CD4-positive, alpha-beta T cell (primary cell): Measurements from ENCODE around the gene HIVEP3. TPM values are rescaled to one million over a fixed set of nuclear protein-coding genes. Genes with fewer than 3 reads are reported as not detected.
A peak's percentile ranks its signal among the peaks of the same experiment; 100 is the strongest.

Source experiments
- ATAC-seq: fragments of 200-7000 bp; cut with Tn5 transposase; one replicate; pipeline ENCODE4 v1.10.0; 2022; ENCODE audit warnings: mild to moderate bottlenecking; ENCODE audit not compliant: poor library complexity
- CTCF ChIA-PET: fragments of 350-600 bp; sonication (Branson Sonifier 250); formaldehyde crosslinking; loops from one replicate; lab custom pipeline; 2021; ENCODE audit warnings: antibody characterized with exemption, inconsistent platforms; lab: Charles Lee
- POLR2A ChIA-PET: fragments of 350-600 bp; sonication (Branson Sonifier 250); formaldehyde crosslinking; loops from one replicate; lab custom pipeline; 2021; ENCODE audit warnings: antibody characterized with exemption, inconsistent platforms; lab: Charles Lee
- DNase-seq, 14 experiments: peaks; one replicate each; pipeline ENCODE4 v3.0.0-alpha.2; 2013 to 2020; ENCODE audit warnings: mixed read lengths in 2 of 14
- H3K27ac ChIP-seq, 2 donors: one replicate each; pipeline versions ENCODE4 v1.5.1 to v1.7.0; 2013; ENCODE audit warnings: low read length in 2 of 2, low read depth in 1 of 2, mild to moderate bottlenecking in 1 of 2
- H3K27me3 ChIP-seq, 2 experiments: 1 replicate in 1 of 2; 2 replicates in 1 of 2; pipeline versions ENCODE4 v1.6.1 to v1.7.0; 2013; ENCODE audit warnings: low read length in 2 of 2, control low read depth in 1 of 2, mild to moderate bottlenecking in 1 of 2, moderate library complexity in 1 of 2; ENCODE audit not compliant: insufficient read depth in 2 of 2, control insufficient read depth in 1 of 2
- H3K36me3 ChIP-seq: one replicate; pipeline ENCODE4 v1.6.1; 2013; ENCODE audit warnings: low read length, control low read depth; ENCODE audit not compliant: insufficient read depth
- H3K4me1 ChIP-seq: one replicate; pipeline ENCODE4 v1.6.1; 2013; ENCODE audit warnings: low read length, control low read depth; ENCODE audit not compliant: insufficient read depth
- H3K4me3 ChIP-seq: one replicate; pipeline ENCODE4 v1.5.1; 2013; ENCODE audit warnings: mild to moderate bottlenecking, low read length, moderate library complexity
- H3K9me3 ChIP-seq, 2 experiments: 1 replicate in 1 of 2; 2 replicates in 1 of 2; pipeline versions ENCODE4 v1.6.1 to v1.7.0; 2013; ENCODE audit warnings: low read length in 2 of 2, mild to moderate bottlenecking in 2 of 2, control low read depth in 1 of 2, moderate library complexity in 1 of 2; ENCODE audit not compliant: control insufficient read depth in 1 of 2, insufficient read depth in 1 of 2
- H3K27ac Mint-ChIP-seq: one replicate; pipeline ENCODE4 v1.8.0; 2020; ENCODE audit warnings: mixed read lengths
- H3K27me3 Mint-ChIP-seq: one replicate; pipeline ENCODE4 v1.8.0; 2021; ENCODE audit warnings: mixed read lengths
- H3K36me3 Mint-ChIP-seq: one replicate; pipeline ENCODE4 v1.8.0; 2021; ENCODE audit warnings: low read depth, mixed read lengths
- H3K4me1 Mint-ChIP-seq: one replicate; pipeline ENCODE4 v1.8.0; 2021; ENCODE audit warnings: low read depth, mixed read lengths
- H3K4me3 Mint-ChIP-seq: one replicate; pipeline ENCODE4 v1.8.0; 2020; ENCODE audit warnings: mild to moderate bottlenecking, mixed read lengths
- H3K9me3 Mint-ChIP-seq: one replicate; pipeline ENCODE4 v1.8.0; 2020; ENCODE audit warnings: mixed read lengths
- intact Hi-C, 2 experiments: fragments of 100-400 bp; cut with DNase I in 1 of 2; cut with micrococcal nuclease in 1 of 2; formaldehyde crosslinking; loops; one replicate each; pipeline versions ENCODE4 v1.15.1 to v1.9.0; 2023 to 2025; cut with DNase I, micrococcal nuclease
- total RNA-seq, 174 experiments: library from RNA in 2 of 174; stranded (reverse) in 2 of 174; gene quantifications; one replicate each; pipeline ENCODE4 v1.2.3 and lab custom pipeline; 2021 to 2026
- TF ChIP-seq, protein P1 (sequence below): fragments of 200-600 bp; IDR thresholded peaks from one replicate; pipeline ENCODE4 v1.8.0; 2022; ENCODE audit warnings: antibody characterized with exemption, mild to moderate bottlenecking

Gene HIVEP3
- total RNA-seq, 2 experiments from 2014 or later, result 5.1 to 5.4 TPM

DNA sequence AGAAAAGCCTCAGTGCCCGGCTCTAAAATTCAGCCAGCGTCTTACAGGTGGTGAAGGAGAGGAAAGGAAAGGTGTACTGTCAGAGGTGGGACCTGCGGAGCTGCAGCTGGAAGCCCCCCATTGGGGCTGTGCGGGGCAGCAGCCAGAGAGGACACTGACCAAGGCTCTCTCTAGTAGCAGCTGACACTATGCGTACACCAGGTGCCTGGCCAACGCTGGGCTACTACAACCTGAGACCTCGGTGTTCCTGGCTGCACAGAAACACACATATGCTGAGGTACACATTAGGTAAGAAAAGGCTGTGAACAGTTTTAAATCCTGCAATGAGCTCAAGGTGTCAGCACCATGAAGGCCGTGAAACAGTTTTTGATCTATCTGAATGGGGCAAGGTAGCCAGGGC, 378.7 kb downstream of the HIVEP3 start:
- H3K27me3 ChIP-seq, result no peaks in the 10 kb centered on the region
- H3K9me3 Mint-ChIP-seq, result no peaks in the 10 kb centered on the region
- peak in 1 of 14 experiments; percentile 11 for DNase-seq
- no peak overlapping the region for H3K27ac Mint-ChIP-seq
- peaks cover 6% of the 10 kb centered on the region for H3K36me3 ChIP-seq
- intact Hi-C loops, result no loop called here
- POLR2A ChIA-PET, result no interaction called here
- H3K4me3 Mint-ChIP-seq, result no peak overlapping the region
- H3K9me3 ChIP-seq, result peaks cover 0 to 6% of the 10 kb centered on the region in 2 experiments
- H3K4me1 ChIP-seq, result peaks cover 9% of the 10 kb centered on the region
- CTCF ChIA-PET, result no interaction called here
- no peak overlapping the region for H3K4me3 ChIP-seq
- TF ChIP-seq, protein P1, sequence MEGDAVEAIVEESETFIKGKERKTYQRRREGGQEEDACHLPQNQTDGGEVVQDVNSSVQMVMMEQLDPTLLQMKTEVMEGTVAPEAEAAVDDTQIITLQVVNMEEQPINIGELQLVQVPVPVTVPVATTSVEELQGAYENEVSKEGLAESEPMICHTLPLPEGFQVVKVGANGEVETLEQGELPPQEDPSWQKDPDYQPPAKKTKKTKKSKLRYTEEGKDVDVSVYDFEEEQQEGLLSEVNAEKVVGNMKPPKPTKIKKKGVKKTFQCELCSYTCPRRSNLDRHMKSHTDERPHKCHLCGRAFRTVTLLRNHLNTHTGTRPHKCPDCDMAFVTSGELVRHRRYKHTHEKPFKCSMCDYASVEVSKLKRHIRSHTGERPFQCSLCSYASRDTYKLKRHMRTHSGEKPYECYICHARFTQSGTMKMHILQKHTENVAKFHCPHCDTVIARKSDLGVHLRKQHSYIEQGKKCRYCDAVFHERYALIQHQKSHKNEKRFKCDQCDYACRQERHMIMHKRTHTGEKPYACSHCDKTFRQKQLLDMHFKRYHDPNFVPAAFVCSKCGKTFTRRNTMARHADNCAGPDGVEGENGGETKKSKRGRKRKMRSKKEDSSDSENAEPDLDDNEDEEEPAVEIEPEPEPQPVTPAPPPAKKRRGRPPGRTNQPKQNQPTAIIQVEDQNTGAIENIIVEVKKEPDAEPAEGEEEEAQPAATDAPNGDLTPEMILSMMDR, result no peak
- peaks cover 14% of the 10 kb centered on the region for H3K4me1 Mint-ChIP-seq
- no peak overlapping the region for H3K27ac ChIP-seq
- no peaks in the 10 kb centered on the region for H3K27me3 Mint-ChIP-seq
- no peaks in the 10 kb centered on the region for H3K36me3 Mint-ChIP-seq
- no peak for ATAC-seq

DNA sequence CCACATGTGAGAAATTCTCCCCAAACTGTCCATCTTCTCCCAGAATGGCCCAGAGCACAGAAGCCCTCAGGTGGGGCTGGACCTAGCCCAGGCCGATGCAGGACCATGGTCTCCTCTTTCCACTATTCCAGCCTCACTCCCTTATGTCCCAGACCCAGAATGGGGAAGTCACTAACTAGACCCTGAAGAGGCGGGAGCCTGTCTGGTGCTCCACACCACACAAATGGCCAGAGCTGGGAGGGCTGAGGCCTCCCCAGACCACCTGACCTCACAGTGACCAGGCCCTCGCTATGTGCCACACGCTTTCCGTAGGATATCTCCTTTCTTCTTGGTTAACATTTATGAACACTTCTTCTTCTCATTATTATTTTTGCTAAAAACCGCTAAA, 379.3 kb downstream of the HIVEP3 start:
- CTCF ChIA-PET, result no interaction called here
- Mint-ChIP-seq H3K36me3 (no peaks in the 10 kb centered on the region), H3K4me3 (no peak overlapping the region), H3K27ac (no peak overlapping the region), H3K27me3 (no peaks in the 10 kb centered on the region), H3K9me3 (no peaks in the 10 kb centered on the region), H3K4me1 (peaks cover 14% of the 10 kb centered on the region)
- peaks cover 9% of the 10 kb centered on the region for H3K4me1 ChIP-seq
- H3K27me3 ChIP-seq, result no peaks in the 10 kb centered on the region
- intact Hi-C loops, result no loop called here
- H3K27ac ChIP-seq, result no peak overlapping the region
- TF ChIP-seq, protein P1, result no peak
- ATAC-seq, result no peak
- H3K4me3 ChIP-seq, result no peak overlapping the region
- peak in 1 of 14 experiments; percentile 8 for DNase-seq
- peaks cover 0 to under 1% of the 10 kb centered on the region in 2 experiments for H3K9me3 ChIP-seq
- peaks cover 8% of the 10 kb centered on the region for H3K36me3 ChIP-seq
- POLR2A ChIA-PET, result no interaction called here

DNA sequence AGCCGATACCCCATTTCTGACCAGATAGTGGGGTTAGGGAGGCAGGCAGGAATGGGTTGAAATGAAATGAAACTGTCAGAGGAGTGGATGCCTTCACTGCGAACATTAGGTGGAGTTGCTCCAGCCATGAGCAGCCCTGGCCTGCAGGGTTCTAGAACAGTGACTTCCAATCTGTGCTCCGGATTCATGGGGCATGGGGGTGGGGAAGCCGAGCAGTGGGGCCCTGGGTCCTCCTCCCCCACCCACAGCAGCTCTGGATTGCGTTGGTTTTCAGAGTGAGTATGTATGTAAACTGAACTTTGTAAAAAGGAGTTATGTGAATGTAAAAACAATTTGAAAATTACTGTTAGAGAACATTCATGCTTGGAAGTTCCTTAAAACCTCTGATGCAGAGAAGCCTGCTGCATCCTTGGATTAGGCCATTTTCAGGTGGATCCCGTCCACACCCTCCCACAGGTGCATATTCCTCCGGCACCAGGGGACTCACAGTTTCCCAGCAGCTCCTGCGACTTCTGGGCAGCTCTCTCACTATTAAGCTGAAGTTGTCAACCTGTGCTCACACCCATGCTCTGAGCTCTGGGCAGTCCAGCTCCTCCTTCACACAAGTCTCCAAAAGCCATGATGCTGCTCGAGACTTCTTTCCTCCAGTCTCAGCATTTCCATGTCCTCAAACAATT, 379.8 kb downstream of the HIVEP3 start:
- no peaks in the 10 kb centered on the region for H3K9me3 ChIP-seq
- Mint-ChIP-seq H3K4me1 (peaks cover 14% of the 10 kb centered on the region), H3K4me3 (no peak overlapping the region), H3K27me3 (no peaks in the 10 kb centered on the region), H3K36me3 (no peaks in the 10 kb centered on the region), H3K9me3 (no peaks in the 10 kb centered on the region), H3K27ac (no peak overlapping the region)
- no peaks in the 10 kb centered on the region for H3K27me3 ChIP-seq
- no peak overlapping the region for H3K4me3 ChIP-seq
- intact Hi-C loops, result no loop called here
- TF ChIP-seq, protein P1, result no peak
- ChIA-PET POLR2A (no interaction called here), CTCF (no interaction called here)
- H3K36me3 ChIP-seq, result peaks cover 6% of the 10 kb centered on the region
- no peak overlapping the region for H3K27ac ChIP-seq
- ATAC-seq, result no peak
- peaks cover 9% of the 10 kb centered on the region for H3K4me1 ChIP-seq
- DNase-seq, result no peak
